ENCODE measurements around the gene NR2F6. TPM values are rescaled to one million over a fixed set of nuclear protein-coding genes. Genes with fewer than 3 reads are reported as not detected.

The NR2F6 gene
- total RNA-seq = 35.3 and 46.4 TPM in 2 replicates

GRCh38 chr19:17245535-17245984 is at the start of gene NR2F6:
NR2F6 (minus strand) TSS chr19:17245919; CDS start chr19:17245220, 699 bp downstream.

GRCh38 chr19:17281391-17282304 is 35.9 kb upstream of the NR2F6 start, which contains the start of gene ANKLE1:
ANKLE1 (plus strand) TSS chr19:17281901; CDS start chr19:17281921, 20 bp downstream.

GRCh38 chr19:17266975-17267788 is 21.5 kb upstream of the NR2F6 start, which contains the start of gene BABAM1:
BABAM1 (plus strand) TSS chr19:17267443; CDS start chr19:17268807, 1,364 bp downstream.

GRCh38 chr19:17264641-17264979 is 18.9 kb upstream of the NR2F6 start, which contains the start of gene USHBP1:
USHBP1 (minus strand) TSS chr19:17264745; CDS start chr19:17264299, 446 bp downstream.

DNA sequence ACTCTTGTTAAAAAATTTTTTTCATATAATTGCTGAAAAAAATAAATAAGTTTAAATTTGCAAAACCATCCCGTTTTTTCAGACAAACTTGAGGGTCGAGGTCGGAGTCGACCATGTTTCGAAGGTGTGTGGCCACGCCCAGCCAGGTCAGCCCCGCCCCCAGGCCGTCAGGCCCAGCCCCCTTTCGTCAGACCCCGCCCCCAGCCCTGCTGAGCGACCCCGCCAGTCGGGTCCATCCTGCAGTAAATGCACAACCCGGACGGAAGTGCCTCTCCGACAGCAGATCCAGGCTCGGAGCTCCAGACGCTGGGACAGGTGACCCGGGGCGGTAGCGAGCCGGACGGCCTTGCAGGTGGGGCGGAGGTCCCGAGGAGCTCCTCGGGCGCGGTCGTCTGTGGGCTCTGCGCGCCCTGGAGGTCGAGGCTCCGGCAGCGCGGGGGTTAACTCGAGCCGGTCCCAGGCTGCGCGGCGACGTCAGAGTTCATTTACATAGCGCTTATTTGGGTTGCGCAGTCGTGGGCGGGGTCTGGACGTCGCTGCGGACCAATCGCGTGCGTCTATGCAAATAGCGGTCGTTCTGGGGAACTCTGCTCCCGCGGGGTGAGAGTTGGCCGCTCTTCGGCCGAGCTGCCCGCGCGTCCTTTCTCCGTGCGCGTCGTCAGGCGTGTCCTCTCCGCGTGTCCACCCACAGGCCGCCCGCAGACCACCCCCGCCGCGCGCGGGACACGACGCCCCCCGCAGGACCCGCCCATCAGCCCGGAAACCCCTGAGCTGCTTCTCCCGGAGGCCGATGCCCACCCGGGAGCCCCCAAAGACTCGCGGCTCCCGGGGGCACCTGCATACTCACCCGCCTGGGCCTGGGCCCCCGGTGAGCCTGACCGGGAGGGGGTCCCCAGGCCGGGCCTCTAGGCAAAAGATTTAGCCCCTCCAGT is 19.5 kb downstream of the NR2F6 start, which contains the start of gene OCEL1:
Gene OCEL1 (plus strand): TSS at position 225 of the 932 bp plus-strand sequence. CDS start 22 bp downstream, at position 247.

DNA sequence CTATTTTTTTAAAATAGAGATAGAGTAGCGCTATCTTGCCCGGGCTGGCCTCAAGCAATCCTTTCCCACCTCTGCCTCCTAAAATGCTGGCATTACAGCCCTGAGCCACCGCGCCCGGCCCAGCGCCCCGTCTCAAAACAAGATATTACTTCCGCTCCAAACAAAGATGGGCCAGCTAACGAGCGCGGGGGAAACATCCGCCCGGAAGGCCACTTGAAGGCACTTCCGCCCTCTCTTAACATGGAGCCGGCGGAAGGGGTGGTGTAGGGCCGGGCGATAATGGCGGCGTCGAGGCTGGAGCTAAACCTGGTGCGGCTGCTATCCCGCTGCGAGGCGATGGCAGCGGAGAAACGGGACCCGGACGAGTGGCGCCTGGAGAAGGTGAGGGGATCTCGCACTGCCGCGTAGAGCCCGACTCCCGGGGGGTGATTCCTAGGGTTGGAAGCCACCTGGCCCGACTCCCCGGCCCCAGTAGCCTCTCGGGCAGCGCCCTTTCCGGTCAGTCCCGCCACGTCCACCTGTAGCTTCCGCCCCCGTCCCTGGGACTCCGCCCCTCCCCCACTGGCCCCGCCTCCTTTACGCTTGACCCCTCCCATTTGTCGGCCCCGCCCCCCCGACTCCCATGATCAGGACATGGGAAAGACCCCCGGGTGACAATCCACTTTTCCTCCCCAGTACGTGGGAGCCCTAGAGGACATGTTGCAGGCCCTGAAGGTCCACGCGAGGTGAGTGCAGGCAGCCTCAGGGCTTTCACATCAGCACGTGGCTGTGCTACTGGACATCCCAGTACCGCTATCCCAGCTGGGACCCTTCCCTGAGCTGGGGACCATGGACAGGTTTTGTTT is 30.4 kb downstream of the NR2F6 start, which contains the start of gene USE1:
Gene USE1 (plus strand): TSS at position 231 of the 845 bp plus-strand sequence. CDS start 49 bp downstream, at position 280.

Other genes with a start within 250 kb of the NR2F6 start
- 2.3 and 3.6 TPM in 2 replicates for gene CPAMD8, start 219.1 kb downstream of the NR2F6 start, total RNA-seq
- 2.9 and 4.2 TPM in 2 replicates for gene HAUS8, start 170.5 kb downstream of the NR2F6 start, total RNA-seq
- 84.0 and 105 TPM in 2 replicates for gene MYO9B, start 170.1 kb downstream of the NR2F6 start, total RNA-seq
- 11.1 and 18.0 TPM in 2 replicates for gene USE1, start 30.6 kb downstream of the NR2F6 start, total RNA-seq
- 3.5 and 4.6 TPM in 2 replicates for gene OCEL1, start 19.7 kb downstream of the NR2F6 start, total RNA-seq
- 22.8 and 28.7 TPM in 2 replicates for gene USHBP1, start 18.8 kb upstream of the NR2F6 start, total RNA-seq
- 103 and 107 TPM in 2 replicates for gene BABAM1, start 21.5 kb upstream of the NR2F6 start, total RNA-seq
- 0.96 and 1.3 TPM in 2 replicates for gene ANKLE1, start 36.0 kb upstream of the NR2F6 start, total RNA-seq
- gene ABHD8, start 57.5 kb upstream of the NR2F6 start, total RNA-seq = 6.1 and 16.0 TPM in 2 replicates
- gene MRPL34, start 60.0 kb upstream of the NR2F6 start, total RNA-seq = 35.3 and 40.2 TPM in 2 replicates
- gene DDA1, start 63.6 kb upstream of the NR2F6 start, total RNA-seq = 33.3 and 46.4 TPM in 2 replicates
- 3.5 and 5.6 TPM in 2 replicates for gene ANO8, start 88.9 kb upstream of the NR2F6 start, total RNA-seq
- gene GTPBP3, start 91.6 kb upstream of the NR2F6 start, total RNA-seq = 14.0 and 21.3 TPM in 2 replicates
- gene PLVAP, start 131.4 kb upstream of the NR2F6 start, total RNA-seq = 13.7 and 13.8 TPM in 2 replicates
- gene CCDC194, start 148.3 kb upstream of the NR2F6 start, total RNA-seq = not detected in 2 replicates
- gene BST2, start 159.7 kb upstream of the NR2F6 start, total RNA-seq = 0.19 and 0.65 TPM in 2 replicates
- 45.9 and 77.1 TPM in 2 replicates for gene MVB12A, start 174.1 kb upstream of the NR2F6 start, total RNA-seq
- gene TMEM221, start 202.7 kb upstream of the NR2F6 start, total RNA-seq = 0.33 TPM in 1 of 2 replicates, not detected in the other
- gene NXNL1, start 215.0 kb upstream of the NR2F6 start, total RNA-seq = not detected in 2 replicates
- 8.6 and 21.9 TPM in 2 replicates for gene SLC27A1, start 224.6 kb upstream of the NR2F6 start, total RNA-seq

All from vein endothelial cell (primary cell).